ENCODE results near the gene GALNT18.

Gene GALNT18

GRCh38 chr11:11389238-11389637 is 232.6 kb downstream of the GALNT18 start:
- Histone ChIP-seq H3K9me3 (ENCODE audit: control extremely low read depth in 1 of 5, control insufficient read depth in 4 of 5, insufficient read depth in 2 of 5, low read depth in 1 of 5, low read length in 4 of 5) (no peaks in the 10 kb centered on the region), H3K27ac (ENCODE audit: insufficient read depth in 1 of 2, low read depth in 1 of 2, low read length in 2 of 2, poor library complexity in 1 of 2, severe bottlenecking in 2 of 2) (no peak overlapping the region), H3K4me3 (ENCODE audit: control insufficient read depth in 1 of 7, extremely low read depth in 1 of 7, insufficient read depth in 4 of 7, low read depth in 2 of 7, low read length in 6 of 7) (no peak overlapping the region), H3K27me3 (replicated peaks in 2 of 5; ENCODE audit: control insufficient read depth in 4 of 5, insufficient read depth in 5 of 5, low read length in 4 of 5) (peaks cover 0 to 10% (median 0%) of the 10 kb centered on the region in 5 experiments), H3K4me1 (ENCODE audit: control extremely low read depth in 1 of 4, control insufficient read depth in 4 of 4, insufficient read depth in 4 of 4, low read length in 3 of 4) (no peaks in the 10 kb centered on the region), H3K36me3 (ENCODE audit: control insufficient read depth in 4 of 4, insufficient read depth in 4 of 4, low read length in 3 of 4) (no peaks in the 10 kb centered on the region)
- CTCF ChIA-PET = interaction anchor here (1.4 to 1.7 kb wide), 2 partner anchors 11 to 13 kb away, joined by 3 to 5 read pairs; no protein-coding TSS in a partner anchor
- POLR2A ChIA-PET = no interaction called here
- 89% methylated on average over 2 of the region's 4 CpGs for WGBS (ENCODE audit: insufficient coverage)
- no peak for DNase-seq

DNA sequence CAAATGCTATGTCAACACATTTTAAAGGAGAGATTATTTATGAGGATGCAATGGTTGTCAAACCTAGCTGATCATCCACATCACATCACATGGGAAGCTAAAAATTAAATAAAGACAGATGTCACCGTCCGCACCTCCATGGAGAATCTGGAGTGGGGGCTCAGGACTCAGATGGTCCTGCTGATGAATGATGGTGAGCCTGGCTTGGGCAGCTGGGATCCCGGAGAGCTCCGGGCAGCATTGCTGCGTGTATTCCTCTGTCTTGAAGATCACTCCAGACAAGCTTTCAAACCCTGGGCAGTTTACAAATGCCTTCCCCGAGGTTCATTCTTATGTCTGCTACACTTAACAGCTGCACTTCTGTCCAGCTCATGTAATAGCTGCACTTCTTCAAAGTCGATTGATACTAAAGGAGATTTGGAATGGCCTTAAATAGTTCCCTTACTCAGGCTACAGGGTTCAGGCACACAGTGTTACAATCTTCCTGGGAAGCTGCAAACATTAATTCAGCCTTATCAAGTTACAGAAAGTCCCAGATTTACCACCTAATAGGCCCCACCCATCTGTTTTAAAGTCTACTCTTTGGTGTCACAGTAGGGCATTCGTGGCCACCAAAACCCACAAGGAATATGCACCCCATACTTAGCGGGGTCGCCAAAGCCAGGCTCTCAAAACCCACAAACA is 234.0 kb downstream of the GALNT18 start:
- H3K4me1 ChIP-seq (ENCODE audit: control extremely low read depth in 1 of 4, control insufficient read depth in 4 of 4, insufficient read depth in 4 of 4, low read length in 3 of 4) = no peaks in the 10 kb centered on the region
- no peaks in the 10 kb centered on the region for H3K36me3 ChIP-seq (ENCODE audit: control insufficient read depth in 4 of 4, insufficient read depth in 4 of 4, low read length in 3 of 4)
- H3K4me3 ChIP-seq (ENCODE audit: control insufficient read depth in 1 of 7, extremely low read depth in 1 of 7, insufficient read depth in 4 of 7, low read depth in 2 of 7, low read length in 6 of 7) = no peak overlapping the region
- no peaks in the 10 kb centered on the region for H3K9me3 ChIP-seq (ENCODE audit: control extremely low read depth in 1 of 5, control insufficient read depth in 4 of 5, insufficient read depth in 2 of 5, low read depth in 1 of 5, low read length in 4 of 5)
- no peak for DNase-seq
- H3K27ac ChIP-seq (ENCODE audit: insufficient read depth in 1 of 2, low read depth in 1 of 2, low read length in 2 of 2, poor library complexity in 1 of 2, severe bottlenecking in 2 of 2) = no peak overlapping the region
- peaks cover 0 to 10% (median 0%) of the 10 kb centered on the region in 5 experiments for H3K27me3 ChIP-seq (replicated peaks in 2 of 5; ENCODE audit: control insufficient read depth in 4 of 5, insufficient read depth in 5 of 5, low read length in 4 of 5)
- ChIA-PET CTCF (no interaction called here), POLR2A (no interaction called here)
- 98% methylated on average over 8 of the region's 10 CpGs for WGBS (ENCODE audit: insufficient coverage)

- Histone ChIP-seq H3K27ac (ENCODE audit: insufficient read depth in 1 of 2, low read depth in 1 of 2, low read length in 2 of 2, poor library complexity in 1 of 2, severe bottlenecking in 2 of 2) (no peak overlapping the region), H3K4me3 (ENCODE audit: control insufficient read depth in 1 of 7, extremely low read depth in 1 of 7, insufficient read depth in 4 of 7, low read depth in 2 of 7, low read length in 6 of 7) (no peak overlapping the region), H3K9me3 (ENCODE audit: control extremely low read depth in 1 of 5, control insufficient read depth in 4 of 5, insufficient read depth in 2 of 5, low read depth in 1 of 5, low read length in 4 of 5) (no peaks in the 10 kb centered on the region), H3K4me1 (ENCODE audit: control extremely low read depth in 1 of 4, control insufficient read depth in 4 of 4, insufficient read depth in 4 of 4, low read length in 3 of 4) (no peaks in the 10 kb centered on the region), H3K36me3 (ENCODE audit: control insufficient read depth in 4 of 4, insufficient read depth in 4 of 4, low read length in 3 of 4) (no peaks in the 10 kb centered on the region), H3K27me3 (replicated peaks in 2 of 5; ENCODE audit: control insufficient read depth in 4 of 5, insufficient read depth in 5 of 5, low read length in 4 of 5) (peaks cover 0 to 10% (median 0%) of the 10 kb centered on the region in 5 experiments)
- ChIA-PET CTCF (no interaction called here), POLR2A (no interaction called here)
- no peak for DNase-seq
- 100% methylated on average over 1 of the region's 4 CpGs for WGBS (ENCODE audit: insufficient coverage)
These were observed 234.6 kb downstream of the GALNT18 start for GRCh38 chr11:11387207-11387606.

DNA sequence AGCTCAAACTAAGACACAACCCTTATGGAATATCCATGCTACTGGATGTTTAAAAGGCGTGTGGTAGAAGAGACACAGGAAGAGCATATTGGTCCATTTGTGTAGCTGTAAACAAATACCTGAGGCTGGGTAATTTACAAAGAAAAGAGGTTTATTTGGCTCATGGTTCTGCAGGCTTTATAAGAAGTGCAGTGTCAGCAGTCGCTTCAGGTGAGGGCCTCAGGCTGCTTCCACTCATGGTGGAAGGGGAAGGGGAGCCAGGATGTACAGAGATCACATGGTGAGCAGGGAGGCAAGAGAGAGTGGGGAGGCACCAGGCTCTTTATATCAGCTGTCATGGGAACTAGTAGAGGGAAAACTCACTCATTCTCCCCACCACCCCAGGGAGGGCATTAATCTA is 237.0 kb downstream of the GALNT18 start:
- no peaks in the 10 kb centered on the region for H3K36me3 ChIP-seq (ENCODE audit: control insufficient read depth in 4 of 4, insufficient read depth in 4 of 4, low read length in 3 of 4)
- 100% methylated on average over 2 of the region's 2 CpGs for WGBS (ENCODE audit: insufficient coverage)
- no peak for DNase-seq
- no peaks in the 10 kb centered on the region for H3K4me1 ChIP-seq (ENCODE audit: control extremely low read depth in 1 of 4, control insufficient read depth in 4 of 4, insufficient read depth in 4 of 4, low read length in 3 of 4)
- H3K9me3 ChIP-seq (ENCODE audit: control extremely low read depth in 1 of 5, control insufficient read depth in 4 of 5, insufficient read depth in 2 of 5, low read depth in 1 of 5, low read length in 4 of 5) = no peaks in the 10 kb centered on the region
- H3K27ac ChIP-seq (ENCODE audit: insufficient read depth in 1 of 2, low read depth in 1 of 2, low read length in 2 of 2, poor library complexity in 1 of 2, severe bottlenecking in 2 of 2) = no peak overlapping the region
- no peak overlapping the region for H3K4me3 ChIP-seq (ENCODE audit: control insufficient read depth in 1 of 7, extremely low read depth in 1 of 7, insufficient read depth in 4 of 7, low read depth in 2 of 7, low read length in 6 of 7)
- peaks cover 0 to 9% (median 0%) of the 10 kb centered on the region in 5 experiments for H3K27me3 ChIP-seq (replicated peaks in 2 of 5; ENCODE audit: control insufficient read depth in 4 of 5, insufficient read depth in 5 of 5, low read length in 4 of 5)
- CTCF ChIA-PET = no interaction called here
- POLR2A ChIA-PET = no interaction called here

GRCh38 chr11:11383995-11384394 is 237.8 kb downstream of the GALNT18 start:
- Histone ChIP-seq H3K27me3 (replicated peaks in 2 of 5; ENCODE audit: control insufficient read depth in 4 of 5, insufficient read depth in 5 of 5, low read length in 4 of 5) (peaks cover 0 to 9% (median 0%) of the 10 kb centered on the region in 5 experiments), H3K27ac (ENCODE audit: insufficient read depth in 1 of 2, low read depth in 1 of 2, low read length in 2 of 2, poor library complexity in 1 of 2, severe bottlenecking in 2 of 2) (no peak overlapping the region), H3K9me3 (ENCODE audit: control extremely low read depth in 1 of 5, control insufficient read depth in 4 of 5, insufficient read depth in 2 of 5, low read depth in 1 of 5, low read length in 4 of 5) (no peaks in the 10 kb centered on the region), H3K4me1 (ENCODE audit: control extremely low read depth in 1 of 4, control insufficient read depth in 4 of 4, insufficient read depth in 4 of 4, low read length in 3 of 4) (no peaks in the 10 kb centered on the region), H3K4me3 (ENCODE audit: control insufficient read depth in 1 of 7, extremely low read depth in 1 of 7, insufficient read depth in 4 of 7, low read depth in 2 of 7, low read length in 6 of 7) (no peak overlapping the region), H3K36me3 (ENCODE audit: control insufficient read depth in 4 of 4, insufficient read depth in 4 of 4, low read length in 3 of 4) (no peaks in the 10 kb centered on the region)
- CTCF ChIA-PET = no interaction called here
- no peak for DNase-seq
- WGBS (ENCODE audit: insufficient coverage) = 100% methylated on average over 1 of the region's 2 CpGs
- POLR2A ChIA-PET = no interaction called here

DNA sequence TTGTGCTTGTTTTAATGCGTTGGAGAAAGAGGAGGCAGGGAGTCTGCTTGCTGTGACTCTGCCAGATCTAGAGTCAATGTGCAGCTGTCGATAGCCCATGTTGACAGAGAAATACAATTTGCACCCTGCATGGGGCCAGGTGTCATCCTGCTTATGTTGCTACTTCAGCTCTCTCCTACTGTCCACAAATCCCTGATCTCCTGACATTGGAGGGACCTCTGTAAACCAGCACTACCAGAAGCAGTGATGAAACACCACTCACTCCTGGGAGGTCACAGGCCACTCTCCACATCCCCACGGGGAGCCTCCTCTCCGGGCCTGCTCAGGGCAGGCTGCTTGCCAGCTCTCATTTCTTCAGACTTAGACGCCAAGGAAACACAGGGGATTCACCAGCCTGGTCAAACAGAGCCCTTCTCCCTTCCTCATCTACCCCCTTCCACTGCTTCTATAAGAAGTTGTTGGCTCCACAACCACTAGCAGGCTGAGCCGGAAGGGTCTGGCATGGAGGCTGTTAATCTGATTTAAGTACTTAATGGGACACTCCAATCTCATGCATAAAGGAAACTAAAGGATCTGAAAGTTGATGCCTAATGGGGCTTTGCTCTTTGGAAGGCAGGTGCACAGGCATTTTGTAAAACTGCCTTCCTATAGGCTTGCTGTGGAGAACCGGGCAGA is 238.8 kb downstream of the GALNT18 start:
- 94% methylated on average over 2 of the region's 7 CpGs for WGBS (ENCODE audit: insufficient coverage)
- Histone ChIP-seq H3K4me1 (ENCODE audit: control extremely low read depth in 1 of 4, control insufficient read depth in 4 of 4, insufficient read depth in 4 of 4, low read length in 3 of 4) (no peaks in the 10 kb centered on the region), H3K27ac (ENCODE audit: insufficient read depth in 1 of 2, low read depth in 1 of 2, low read length in 2 of 2, poor library complexity in 1 of 2, severe bottlenecking in 2 of 2) (no peak overlapping the region), H3K36me3 (ENCODE audit: control insufficient read depth in 4 of 4, insufficient read depth in 4 of 4, low read length in 3 of 4) (no peaks in the 10 kb centered on the region), H3K4me3 (ENCODE audit: control insufficient read depth in 1 of 7, extremely low read depth in 1 of 7, insufficient read depth in 4 of 7, low read depth in 2 of 7, low read length in 6 of 7) (no peak overlapping the region), H3K27me3 (replicated peaks in 2 of 5; ENCODE audit: control insufficient read depth in 4 of 5, insufficient read depth in 5 of 5, low read length in 4 of 5) (peaks cover 0 to 9% (median 0%) of the 10 kb centered on the region in 5 experiments), H3K9me3 (ENCODE audit: control extremely low read depth in 1 of 5, control insufficient read depth in 4 of 5, insufficient read depth in 2 of 5, low read depth in 1 of 5, low read length in 4 of 5) (no peaks in the 10 kb centered on the region)
- DNase-seq = no peak
- POLR2A ChIA-PET = no interaction called here
- CTCF ChIA-PET = no interaction called here

- no peaks in the 10 kb centered on the region for H3K9me3 ChIP-seq (ENCODE audit: control extremely low read depth in 1 of 5, control insufficient read depth in 4 of 5, insufficient read depth in 2 of 5, low read depth in 1 of 5, low read length in 4 of 5)
- H3K36me3 ChIP-seq (ENCODE audit: control insufficient read depth in 4 of 4, insufficient read depth in 4 of 4, low read length in 3 of 4) = no peaks in the 10 kb centered on the region
- H3K4me3 ChIP-seq (ENCODE audit: control insufficient read depth in 1 of 7, extremely low read depth in 1 of 7, insufficient read depth in 4 of 7, low read depth in 2 of 7, low read length in 6 of 7) = no peak overlapping the region
- POLR2A ChIA-PET = no interaction called here
- H3K27me3 ChIP-seq (replicated peaks in 2 of 5; ENCODE audit: control insufficient read depth in 4 of 5, insufficient read depth in 5 of 5, low read length in 4 of 5) = peaks cover 0 to 4% (median 0%) of the 10 kb centered on the region in 5 experiments
- WGBS (ENCODE audit: insufficient coverage) = 94% methylated on average over 5 of the region's 6 CpGs
- H3K27ac ChIP-seq (ENCODE audit: insufficient read depth in 1 of 2, low read depth in 1 of 2, low read length in 2 of 2, poor library complexity in 1 of 2, severe bottlenecking in 2 of 2) = no peak overlapping the region
- DNase-seq = no peak
- H3K4me1 ChIP-seq (ENCODE audit: control extremely low read depth in 1 of 4, control insufficient read depth in 4 of 4, insufficient read depth in 4 of 4, low read length in 3 of 4) = no peaks in the 10 kb centered on the region
- CTCF ChIA-PET = no interaction called here
These were observed 240.2 kb downstream of the GALNT18 start for GRCh38 chr11:11381471-11382105.

All from common myeloid progenitor, CD34-positive (primary cell).